ENCODE results near the gene SLC12A6.

GRCh38 chr15:34349769-34350168, 12.2 kb upstream of the SLC12A6 start:
- TF ChIP-seq CTCF (conservative IDR thresholded peaks at IDR 0.05; ENCODE audit: low read length): no peak
- no peak for TF ChIP-seq EZH2phosphoT487 (IDR thresholded peaks at IDR 0.05; ENCODE audit: borderline replicate concordance, low read depth, low read length)
